ENCODE results near the gene ANKRD44.

DNA sequence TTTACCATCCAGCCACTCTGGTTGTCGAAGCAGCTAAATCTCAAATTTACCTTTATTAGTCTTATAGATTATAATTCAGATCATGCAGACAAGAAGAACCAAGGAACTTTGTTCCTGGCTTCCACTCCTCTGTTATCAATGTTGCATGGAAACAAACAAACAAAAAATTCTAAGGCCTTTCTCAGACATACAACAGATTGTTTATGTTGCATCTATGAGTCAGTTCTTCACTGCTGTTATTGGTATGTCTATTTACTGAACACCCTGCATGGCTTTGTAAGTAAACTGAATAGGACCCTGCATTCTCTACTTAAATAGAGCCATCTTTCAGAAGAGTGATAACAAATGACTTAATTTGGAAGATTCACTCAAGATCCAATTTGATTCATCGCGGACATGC, 1.6 kb upstream of the ANKRD44 start:
- TF ChIP-seq POLR2A (IDR thresholded peaks at IDR 0.05; ENCODE audit: control extremely low read depth in 1 of 2, low read depth in 2 of 2, low read length in 2 of 2) (no peak), SIX5 (IDR thresholded peaks at IDR 0.05; ENCODE audit: low read depth, low read length) (no peak), CHD2 (IDR thresholded peaks at IDR 0.05; ENCODE audit: low read length) (no peak), TAF7 (optimal IDR thresholded peaks at IDR 0.05; ENCODE audit: borderline replicate concordance, low read depth, low read length) (no peak), SRF (IDR thresholded peaks at IDR 0.05; ENCODE audit: low read depth, low read length) (no peak), EP300 (IDR thresholded peaks at IDR 0.05; ENCODE audit: borderline replicate concordance in 1 of 2, low read depth in 2 of 2, low read length in 2 of 2) (no peak), ZNF274 (IDR thresholded peaks at IDR 0.05; ENCODE audit: borderline replicate concordance, extremely low read depth, low read length) (no peak)
- TF ChIP-seq, protein P1, sequence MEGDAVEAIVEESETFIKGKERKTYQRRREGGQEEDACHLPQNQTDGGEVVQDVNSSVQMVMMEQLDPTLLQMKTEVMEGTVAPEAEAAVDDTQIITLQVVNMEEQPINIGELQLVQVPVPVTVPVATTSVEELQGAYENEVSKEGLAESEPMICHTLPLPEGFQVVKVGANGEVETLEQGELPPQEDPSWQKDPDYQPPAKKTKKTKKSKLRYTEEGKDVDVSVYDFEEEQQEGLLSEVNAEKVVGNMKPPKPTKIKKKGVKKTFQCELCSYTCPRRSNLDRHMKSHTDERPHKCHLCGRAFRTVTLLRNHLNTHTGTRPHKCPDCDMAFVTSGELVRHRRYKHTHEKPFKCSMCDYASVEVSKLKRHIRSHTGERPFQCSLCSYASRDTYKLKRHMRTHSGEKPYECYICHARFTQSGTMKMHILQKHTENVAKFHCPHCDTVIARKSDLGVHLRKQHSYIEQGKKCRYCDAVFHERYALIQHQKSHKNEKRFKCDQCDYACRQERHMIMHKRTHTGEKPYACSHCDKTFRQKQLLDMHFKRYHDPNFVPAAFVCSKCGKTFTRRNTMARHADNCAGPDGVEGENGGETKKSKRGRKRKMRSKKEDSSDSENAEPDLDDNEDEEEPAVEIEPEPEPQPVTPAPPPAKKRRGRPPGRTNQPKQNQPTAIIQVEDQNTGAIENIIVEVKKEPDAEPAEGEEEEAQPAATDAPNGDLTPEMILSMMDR (IDR thresholded peaks at IDR 0.05; ENCODE audit: control extremely low read depth in 1 of 3, insufficient read depth in 1 of 3, low read depth in 1 of 3, low read length in 3 of 3): no peak
- TF ChIP-seq, protein P2, sequence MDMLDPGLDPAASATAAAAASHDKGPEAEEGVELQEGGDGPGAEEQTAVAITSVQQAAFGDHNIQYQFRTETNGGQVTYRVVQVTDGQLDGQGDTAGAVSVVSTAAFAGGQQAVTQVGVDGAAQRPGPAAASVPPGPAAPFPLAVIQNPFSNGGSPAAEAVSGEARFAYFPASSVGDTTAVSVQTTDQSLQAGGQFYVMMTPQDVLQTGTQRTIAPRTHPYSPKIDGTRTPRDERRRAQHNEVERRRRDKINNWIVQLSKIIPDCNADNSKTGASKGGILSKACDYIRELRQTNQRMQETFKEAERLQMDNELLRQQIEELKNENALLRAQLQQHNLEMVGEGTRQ (IDR thresholded peaks at IDR 0.05; ENCODE audit: low read length): no peak

All from H1 (cell line).